NCI-H2196 treated with DMSO at 0.1 percent for 48 hours (cell line): ENCODE results near the gene TRIM60.
A peak's percentile ranks its signal among the peaks of the same experiment; 100 is the strongest.
"Not testable (repeated sequence)": the region's sequence is repeated elsewhere in the genome, so short reads cannot be mapped to it uniquely, and the experiment has no call there.

Source experiments
- DNase-seq: peaks from one replicate; lab custom pipeline; 2025; ENCODE audit not compliant: unreplicated experiment; lab: John Stamatoyannopoulos, UW

The TRIM60 gene

GRCh38 chr4:165052627-165053026, 20.8 kb downstream of the TRIM60 start:
- no peak for DNase-seq

GRCh38 chr4:165053645-165054044, 21.8 kb downstream of the TRIM60 start, which contains the start of gene TRIM75:
Gene TRIM75, plus strand, starts transcription at chr4:165053866. Its CDS starts 5,282 bp downstream, at chr4:165059148.
- DNase-seq = no peak

- DNase-seq = no peak
Observed at GRCh38 chr4:165055601-165056000, 23.8 kb downstream of the TRIM60 start.

- DNase-seq = no peak
Observed at GRCh38 chr4:165058666-165059065, 26.9 kb downstream of the TRIM60 start.

- DNase-seq = no peak
Observed at GRCh38 chr4:165059386-165059785, 27.6 kb downstream of the TRIM60 start.

- DNase-seq = no peak
Observed at GRCh38 chr4:165060938-165061337, 29.1 kb downstream of the TRIM60 start.

- DNase-seq = no peak
Observed at GRCh38 chr4:165070560-165070959, 38.8 kb downstream of the TRIM60 start.

- not testable (repeated sequence) for DNase-seq
Observed at GRCh38 chr4:165073346-165073745, 41.5 kb downstream of the TRIM60 start.

GRCh38 chr4:165077034-165077578, 45.3 kb downstream of the TRIM60 start:
- DNase-seq = no peak

GRCh38 chr4:165079476-165079875, 47.7 kb downstream of the TRIM60 start:
- peak; percentile 13 for DNase-seq

GRCh38 chr4:165084787-165085186, 53.0 kb downstream of the TRIM60 start:
- DNase-seq = not testable (repeated sequence)

GRCh38 chr4:165085946-165086345, 54.1 kb downstream of the TRIM60 start:
- DNase-seq = no peak

- no peak for DNase-seq
Observed at GRCh38 chr4:165088366-165088765, 56.6 kb downstream of the TRIM60 start.
